Cardiac muscle cell (in vitro differentiated cells and primary cell): Measurements from ENCODE around the gene TRAF2. TPM values are rescaled to one million over a fixed set of nuclear protein-coding genes. Genes with fewer than 3 reads are reported as not detected.
"Not testable (repeated sequence)": the region's sequence is repeated elsewhere in the genome, so short reads cannot be mapped to it uniquely, and the experiment has no call there.

ENCODE experiments used
- DNase-seq, 2 donors: peaks; one replicate each; pipeline versions ENCODE4 v3.0.0 to v3.0.0-alpha.2; 2010 to 2017; ENCODE audit warnings: low read depth in 1 of 2, low spot score in 1 of 2
- H3K27ac ChIP-seq: fragments of 200-600 bp; sonication (generic); 2 replicates; pipeline ENCODE4 v1.5.1; 2016
- H3K27me3 ChIP-seq: fragments of 200-600 bp; sonication (generic); 2 replicates; pipeline ENCODE4 v1.6.0; 2016; ENCODE audit warnings: control low read depth
- H3K36me3 ChIP-seq: fragments of 200-600 bp; sonication (generic); 2 replicates; pipeline ENCODE4 v1.5.1; 2016; ENCODE audit warnings: control low read depth
- H3K4me1 ChIP-seq: fragments of 200-600 bp; sonication (generic); 2 replicates; pipeline ENCODE4 v1.8.1; 2017; ENCODE audit warnings: low read depth, mild to moderate bottlenecking, mixed run types
- H3K4me3 ChIP-seq: fragments of 200-600 bp; sonication (generic); 2 replicates; pipeline ENCODE4 v1.5.1; 2016; ENCODE audit warnings: mild to moderate bottlenecking
- H3K9me3 ChIP-seq: fragments of 200-600 bp; sonication (generic); 2 replicates; pipeline ENCODE4 v1.5.1; 2017; ENCODE audit warnings: low read depth, mild to moderate bottlenecking, control low read depth
- CTCF ChIP-seq: IDR thresholded peaks from 2 replicates; pipeline ENCODE4 v1.5.1; 2012; ENCODE audit warnings: low read depth, mild to moderate bottlenecking, low read length
- polyA plus RNA-seq: library from polyadenylated mRNA; unstranded; fragments of >200 nt; fragmentation: Nextera tagmentation; extraction: Ambion mirVana; gene quantifications from 2 replicates; pipeline ENCODE4 v1.2.1, GENCODE V29; 2016
- total RNA-seq: library from RNA; depleted of rRNA; stranded (reverse); fragments of >200 nt; gene quantifications from 2 replicates; pipeline ENCODE4 v1.2.3, GENCODE V29; 2016

The TRAF2 gene
- total RNA-seq (20.0 and 25.6 TPM in 2 replicates), polyA plus RNA-seq (37.2 and 45.6 TPM in 2 replicates)

- H3K4me3 ChIP-seq: peak within 1 kb of the TSS; percentile 98
- DNase-seq: peak; percentile 98 to 100
- peak within 1 kb of the TSS; percentile 74 for H3K27ac ChIP-seq
- no peaks in the 10 kb centered on the region for H3K9me3 ChIP-seq
- no peaks in the 10 kb centered on the region for H3K36me3 ChIP-seq
- no peak for TF ChIP-seq CTCF
- H3K27me3 ChIP-seq: no peaks in the 10 kb centered on the region
- no peaks in the 10 kb centered on the region for H3K4me1 ChIP-seq
Measured at GRCh38 chr9:136885950-136886578, at the start of gene TRAF2. Gene TRAF2 (plus strand): TSS chr9:136886516. CDS start chr9:136898741, 12,225 bp downstream.

- Histone ChIP-seq H3K27ac (peak overlapping the region; percentile 88), H3K9me3 (no peaks in the 10 kb centered on the region), H3K27me3 (no peaks in the 10 kb centered on the region), H3K4me1 (peaks cover 21% of the 10 kb centered on the region), H3K36me3 (peaks cover 14% of the 10 kb centered on the region), H3K4me3 (no peak overlapping the region)
- no peak for TF ChIP-seq CTCF
- DNase-seq: no peak
Measured at GRCh38 chr9:136837146-136837855, 49.0 kb upstream of the TRAF2 start.

- H3K4me1 ChIP-seq: peaks cover 21% of the 10 kb centered on the region
- not testable (repeated sequence) for H3K36me3 ChIP-seq, H3K27me3 ChIP-seq, DNase-seq, H3K9me3 ChIP-seq, H3K4me3 ChIP-seq
- H3K27ac ChIP-seq: peak overlapping the region; percentile 88
Measured at GRCh38 chr9:136837856-136838277, 48.4 kb upstream of the TRAF2 start.

GRCh38 chr9:136838314-136839228 lies 47.7 kb upstream of the TRAF2 start:
- Histone ChIP-seq H3K9me3 (no peaks in the 10 kb centered on the region), H3K36me3 (peaks cover 9% of the 10 kb centered on the region), H3K27me3 (no peaks in the 10 kb centered on the region), H3K27ac (peak overlapping the region; percentile 88), H3K4me1 (peaks cover 27% of the 10 kb centered on the region), H3K4me3 (no peak overlapping the region)
- no peak for TF ChIP-seq CTCF
- DNase-seq: no peak

- peaks cover 9% of the 10 kb centered on the region for H3K36me3 ChIP-seq
- peak overlapping the region; percentile 88 for H3K27ac ChIP-seq
- H3K4me3 ChIP-seq: no peak overlapping the region
- peaks cover 27% of the 10 kb centered on the region for H3K4me1 ChIP-seq
- TF ChIP-seq CTCF: no peak
- H3K27me3 ChIP-seq: no peaks in the 10 kb centered on the region
- no peak for DNase-seq
- H3K9me3 ChIP-seq: no peaks in the 10 kb centered on the region
Measured at GRCh38 chr9:136839229-136840139, 46.8 kb upstream of the TRAF2 start.
